ENCODE results near the gene MRTFA.
"Not testable (repeated sequence)": the region's sequence is repeated elsewhere in the genome, so short reads cannot be mapped to it uniquely, and the experiment has no call there.

The MRTFA gene

DNA sequence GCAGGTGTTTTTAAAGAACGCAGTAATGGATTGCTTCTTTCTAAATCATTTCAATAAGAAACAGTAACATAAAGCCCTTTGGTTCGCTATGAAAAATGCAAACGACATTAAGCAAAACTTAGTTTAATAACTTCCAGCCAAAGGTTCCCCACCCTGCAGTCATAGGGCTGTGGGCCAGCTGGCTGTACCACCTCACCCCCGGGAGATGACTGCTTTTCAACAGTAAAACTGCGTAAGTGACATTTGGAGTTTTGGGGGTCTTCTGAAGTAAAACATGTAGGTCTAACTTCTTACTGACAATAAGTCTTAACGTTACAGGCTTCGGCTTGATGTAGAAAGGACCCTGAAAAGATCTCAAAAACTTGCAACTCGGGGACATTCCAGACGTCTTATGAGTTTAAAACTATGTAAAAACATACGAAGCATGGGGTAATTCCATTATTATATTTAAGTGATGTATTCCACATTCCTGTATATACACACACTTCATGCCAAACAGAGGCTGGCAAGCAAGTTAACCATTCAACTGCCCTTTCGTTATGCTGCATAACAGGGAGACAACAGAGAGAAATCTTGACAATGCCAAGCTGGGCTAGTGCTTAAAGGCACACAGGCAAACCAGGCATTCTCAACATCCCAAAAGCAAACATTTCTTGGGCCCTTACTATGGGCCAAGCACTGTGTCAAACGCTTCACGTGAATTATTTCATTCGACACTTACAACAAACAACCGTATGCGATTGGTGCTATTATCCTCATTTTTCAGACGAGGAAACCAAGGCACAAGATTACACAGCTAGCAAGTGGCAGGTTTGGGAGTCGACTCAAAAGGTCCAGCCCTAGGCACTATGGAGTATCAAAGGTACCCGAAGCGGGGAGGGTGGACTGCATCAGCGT lies 1.2 kb downstream of the MRTFA start:
- no peaks in the 10 kb centered on the region for H3K9me3 ChIP-seq (ENCODE audit: control insufficient read depth, low read length)
- H3K4me3 ChIP-seq (ENCODE audit: low read length), result peak overlapping the region; percentile 56
- H3K27me3 ChIP-seq (ENCODE audit: control insufficient read depth, insufficient read depth, low read length), result no peaks in the 10 kb centered on the region
- H3K36me3 ChIP-seq (ENCODE audit: control insufficient read depth, insufficient read depth, low read length), result no peaks in the 10 kb centered on the region
- peaks cover 24% of the 10 kb centered on the region for H3K4me1 ChIP-seq (ENCODE audit: control insufficient read depth, insufficient read depth, low read length)
- H3K9ac ChIP-seq (ENCODE audit: low read length), result peak overlapping the region; percentile 87

DNA sequence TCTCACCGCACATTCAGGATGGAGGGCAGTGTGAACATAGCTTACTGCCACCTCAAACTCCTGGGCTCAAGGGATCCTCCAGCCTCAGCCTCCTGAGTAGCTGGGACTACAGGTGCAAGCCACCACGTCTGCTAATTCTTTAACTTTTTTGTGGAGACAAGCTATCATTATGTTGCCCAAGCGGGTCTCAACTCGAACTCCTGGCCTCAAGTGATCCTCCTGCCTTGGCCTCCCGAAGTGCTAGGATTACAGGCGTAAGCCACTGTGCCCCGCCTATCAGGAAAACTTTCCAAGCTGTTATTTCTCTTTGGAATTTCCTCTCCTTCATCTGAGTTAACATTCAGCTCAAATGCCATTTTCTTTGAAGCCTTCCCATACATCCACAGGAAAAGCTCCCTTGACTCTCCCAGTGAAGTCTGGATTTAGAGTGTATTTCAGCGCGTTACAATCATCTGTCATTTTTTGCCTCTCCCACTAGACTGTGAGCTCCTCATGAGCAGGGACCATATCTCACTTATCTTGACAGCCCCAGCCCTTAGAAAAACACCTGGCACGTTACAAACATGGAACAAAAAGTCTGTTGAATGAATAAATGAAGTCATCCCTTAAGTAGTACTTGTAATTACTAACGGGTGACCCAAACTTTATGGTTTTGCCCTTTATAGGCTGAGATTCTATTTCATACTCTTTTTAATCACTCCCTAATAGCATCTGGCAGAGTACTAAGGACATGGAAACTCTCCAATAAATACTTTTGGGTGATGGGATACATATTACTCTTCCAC lies 2.2 kb downstream of the MRTFA start:
- Histone ChIP-seq H3K4me1 (ENCODE audit: control insufficient read depth, insufficient read depth, low read length) (peaks cover 24% of the 10 kb centered on the region), H3K36me3 (ENCODE audit: control insufficient read depth, insufficient read depth, low read length) (no peaks in the 10 kb centered on the region), H3K4me3 (ENCODE audit: low read length) (no peak overlapping the region), H3K9me3 (ENCODE audit: control insufficient read depth, low read length) (no peaks in the 10 kb centered on the region), H3K9ac (ENCODE audit: low read length) (no peak overlapping the region), H3K27me3 (ENCODE audit: control insufficient read depth, insufficient read depth, low read length) (no peaks in the 10 kb centered on the region)

DNA sequence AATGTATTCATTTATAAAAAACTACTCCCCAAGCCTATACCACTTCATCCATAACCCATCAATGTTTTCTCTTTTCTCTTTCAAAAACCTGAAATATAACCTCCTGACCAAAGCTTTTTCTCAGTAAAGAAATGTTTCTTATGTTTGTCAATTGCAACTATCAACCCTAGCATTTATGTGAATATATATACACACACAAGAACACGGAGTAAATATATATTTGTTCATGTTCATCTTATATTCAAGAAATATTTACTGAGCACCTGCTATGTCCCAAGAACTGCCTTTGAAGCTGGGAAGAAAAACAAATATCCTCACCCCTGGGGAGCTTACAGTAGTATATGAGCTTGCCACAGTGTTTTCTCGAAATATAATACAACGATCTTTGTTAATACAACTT lies 3.5 kb downstream of the MRTFA start:
- Histone ChIP-seq H3K27me3 (ENCODE audit: control insufficient read depth, insufficient read depth, low read length) (no peaks in the 10 kb centered on the region), H3K4me1 (ENCODE audit: control insufficient read depth, insufficient read depth, low read length) (peaks cover 32% of the 10 kb centered on the region), H3K9me3 (ENCODE audit: control insufficient read depth, low read length) (no peaks in the 10 kb centered on the region), H3K9ac (ENCODE audit: low read length) (no peak overlapping the region), H3K36me3 (ENCODE audit: control insufficient read depth, insufficient read depth, low read length) (no peaks in the 10 kb centered on the region), H3K4me3 (ENCODE audit: low read length) (no peak overlapping the region)

DNA sequence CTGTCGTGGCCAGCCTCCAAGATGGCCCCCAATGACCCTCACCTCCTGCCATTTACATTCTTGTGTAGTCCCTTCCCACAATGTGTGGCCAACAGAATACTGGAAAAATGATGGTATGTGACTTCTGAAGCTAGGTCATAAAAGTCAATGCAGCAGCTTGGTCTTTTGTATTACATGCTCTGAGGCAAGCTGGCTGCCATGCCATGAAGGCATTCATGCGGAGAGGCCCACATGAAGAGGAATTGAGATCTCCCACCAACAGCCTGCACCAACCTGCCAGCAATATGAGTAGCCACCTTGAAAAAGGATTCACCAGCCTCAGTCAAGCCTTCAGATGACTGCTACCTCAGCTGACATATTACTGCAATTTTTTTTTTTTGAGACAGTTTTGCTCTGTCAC lies 4.6 kb downstream of the MRTFA start:
- Histone ChIP-seq H3K36me3 (ENCODE audit: control insufficient read depth, insufficient read depth, low read length) (no peaks in the 10 kb centered on the region), H3K27me3 (ENCODE audit: control insufficient read depth, insufficient read depth, low read length) (no peaks in the 10 kb centered on the region), H3K9me3 (ENCODE audit: control insufficient read depth, low read length) (no peaks in the 10 kb centered on the region), H3K4me1 (ENCODE audit: control insufficient read depth, insufficient read depth, low read length) (peaks cover 31% of the 10 kb centered on the region), H3K4me3 (ENCODE audit: low read length) (no peak overlapping the region), H3K9ac (ENCODE audit: low read length) (no peak overlapping the region)

DNA sequence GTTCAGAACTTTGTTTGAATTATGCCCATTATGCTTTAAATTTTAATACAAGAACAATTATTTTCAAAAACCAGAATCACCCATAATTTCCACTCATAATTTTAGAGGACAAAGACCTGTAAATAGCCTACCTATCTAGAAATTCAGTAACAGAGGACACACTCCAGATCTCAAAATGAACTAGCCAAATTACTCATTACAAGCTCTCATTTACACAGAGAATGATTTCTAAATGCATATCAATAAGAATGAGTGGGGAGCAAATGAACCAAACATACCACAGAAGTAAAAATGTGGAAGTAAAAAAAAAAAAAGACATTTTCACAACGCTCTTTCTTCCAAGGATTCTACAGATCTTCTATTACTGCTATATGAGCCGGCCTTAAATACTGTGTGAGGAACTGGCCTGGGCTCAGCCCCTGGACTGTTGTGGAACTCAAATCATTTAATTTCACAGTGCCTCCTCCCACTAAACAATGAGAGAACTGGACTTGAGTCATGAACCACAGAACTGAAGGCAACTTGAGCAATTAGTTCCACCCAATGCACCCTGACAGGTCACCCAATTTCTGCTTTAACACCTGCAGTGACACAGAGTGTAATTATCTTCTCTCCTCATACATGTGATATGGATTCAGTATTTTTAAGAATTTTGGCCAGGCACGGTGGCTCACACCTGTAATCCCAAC lies 8.0 kb downstream of the MRTFA start:
- no peaks in the 10 kb centered on the region for H3K9me3 ChIP-seq (ENCODE audit: control insufficient read depth, low read length)
- H3K4me3 ChIP-seq (ENCODE audit: low read length), result no peak overlapping the region
- H3K36me3 ChIP-seq (ENCODE audit: control insufficient read depth, insufficient read depth, low read length), result no peaks in the 10 kb centered on the region
- no peaks in the 10 kb centered on the region for H3K27me3 ChIP-seq (ENCODE audit: control insufficient read depth, insufficient read depth, low read length)
- H3K4me1 ChIP-seq (ENCODE audit: control insufficient read depth, insufficient read depth, low read length), result peaks cover 16% of the 10 kb centered on the region
- peak overlapping the region; percentile 2 for H3K9ac ChIP-seq (ENCODE audit: low read length)

DNA sequence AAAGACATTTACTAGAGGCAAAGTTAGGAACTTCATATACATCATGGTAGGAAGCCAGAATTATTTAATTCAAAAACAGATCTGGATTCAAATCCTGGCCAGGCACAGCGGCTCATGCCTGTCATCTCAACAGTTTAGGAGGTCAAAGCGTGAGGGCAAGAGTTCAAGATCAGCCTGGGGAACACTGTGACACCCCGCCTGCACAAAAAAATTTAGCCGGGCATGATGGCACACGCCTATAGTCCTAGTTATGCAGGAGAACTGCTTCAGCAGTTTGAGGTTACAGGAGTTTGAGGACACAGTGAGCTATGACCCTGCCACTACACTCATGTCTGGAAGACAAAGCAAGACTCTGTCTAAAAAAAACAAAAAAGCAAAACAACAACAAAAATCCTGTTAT lies 8.9 kb downstream of the MRTFA start:
- Histone ChIP-seq H3K9me3 (ENCODE audit: control insufficient read depth, low read length) (no peaks in the 10 kb centered on the region), H3K9ac (ENCODE audit: low read length) (no peak overlapping the region), H3K4me1 (ENCODE audit: control insufficient read depth, insufficient read depth, low read length) (peaks cover 16% of the 10 kb centered on the region), H3K4me3 (ENCODE audit: low read length) (no peak overlapping the region), H3K27me3 (ENCODE audit: control insufficient read depth, insufficient read depth, low read length) (no peaks in the 10 kb centered on the region), H3K36me3 (ENCODE audit: control insufficient read depth, insufficient read depth, low read length) (no peaks in the 10 kb centered on the region)

DNA sequence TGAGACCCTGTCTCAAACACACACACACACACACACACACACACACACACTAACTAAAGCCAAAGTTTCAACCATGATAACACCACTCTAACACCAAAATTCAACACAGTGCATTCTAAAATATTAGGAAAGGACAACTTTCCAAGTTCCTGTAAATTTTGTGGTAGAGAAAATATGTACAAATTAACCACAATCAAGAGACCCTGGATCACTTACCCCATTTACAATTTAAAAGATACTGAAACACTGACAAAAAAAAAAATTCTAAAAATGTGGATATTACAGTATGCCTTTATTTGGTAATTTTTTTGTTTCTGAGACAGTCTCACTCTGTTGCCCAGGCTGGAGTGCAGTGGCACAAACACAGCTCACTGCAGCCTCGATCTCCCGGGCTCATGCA lies 9.7 kb downstream of the MRTFA start:
- H3K4me1 ChIP-seq (ENCODE audit: control insufficient read depth, insufficient read depth, low read length), result peaks cover 16% of the 10 kb centered on the region
- no peaks in the 10 kb centered on the region for H3K9me3 ChIP-seq (ENCODE audit: control insufficient read depth, low read length)
- H3K9ac ChIP-seq (ENCODE audit: low read length), result no peak overlapping the region
- H3K27me3 ChIP-seq (ENCODE audit: control insufficient read depth, insufficient read depth, low read length), result no peaks in the 10 kb centered on the region
- H3K4me3 ChIP-seq (ENCODE audit: low read length), result no peak overlapping the region
- H3K36me3 ChIP-seq (ENCODE audit: control insufficient read depth, insufficient read depth, low read length), result no peaks in the 10 kb centered on the region

DNA sequence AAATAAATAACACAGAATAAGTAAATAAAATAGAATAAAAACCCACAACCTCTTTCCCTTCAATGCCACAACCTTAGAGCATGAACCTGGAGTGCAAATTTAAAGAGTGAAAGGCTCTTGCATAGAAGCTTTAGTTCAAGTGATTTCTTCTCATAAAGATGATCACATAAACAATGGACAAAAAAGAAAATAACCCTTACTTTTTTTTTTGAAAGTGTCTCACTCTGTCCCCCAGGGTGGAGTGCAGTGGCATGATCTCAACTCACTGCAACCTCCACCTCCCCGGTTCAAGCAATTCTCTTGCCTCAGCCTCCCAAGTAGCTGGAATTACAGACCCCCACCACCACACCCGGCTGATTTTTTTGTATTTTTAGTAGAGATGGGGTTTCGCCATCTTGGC lies 10.7 kb downstream of the MRTFA start:
- not testable (repeated sequence) for H3K9ac ChIP-seq (ENCODE audit: low read length); H3K9me3 ChIP-seq (ENCODE audit: control insufficient read depth, low read length); H3K4me3 ChIP-seq (ENCODE audit: low read length); H3K27me3 ChIP-seq (ENCODE audit: control insufficient read depth, insufficient read depth, low read length); H3K36me3 ChIP-seq (ENCODE audit: control insufficient read depth, insufficient read depth, low read length)
- peaks cover 16% of the 10 kb centered on the region for H3K4me1 ChIP-seq (ENCODE audit: control insufficient read depth, insufficient read depth, low read length)

DNA sequence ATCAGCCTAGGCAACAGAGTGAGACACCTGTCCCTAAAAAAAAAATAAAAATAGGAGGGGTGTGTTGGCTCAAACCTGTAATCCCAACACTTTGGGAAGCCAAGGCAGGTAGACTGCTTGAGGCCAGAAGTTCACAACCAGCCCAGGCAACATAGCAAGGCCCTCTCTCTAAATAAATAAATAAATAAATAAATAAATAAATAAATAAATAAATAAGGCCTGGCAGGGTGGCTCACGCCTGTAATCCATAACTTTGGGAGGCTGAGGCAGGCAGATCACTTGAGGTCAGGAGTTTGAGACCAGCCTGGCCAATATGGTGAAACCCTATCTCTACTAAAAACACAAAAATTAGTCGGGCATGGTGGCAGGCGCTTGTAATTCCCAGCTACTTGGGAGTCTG lies 11.2 kb downstream of the MRTFA start:
- not testable (repeated sequence) for H3K9me3 ChIP-seq (ENCODE audit: control insufficient read depth, low read length); H3K9ac ChIP-seq (ENCODE audit: low read length); H3K27me3 ChIP-seq (ENCODE audit: control insufficient read depth, insufficient read depth, low read length); H3K36me3 ChIP-seq (ENCODE audit: control insufficient read depth, insufficient read depth, low read length); H3K4me3 ChIP-seq (ENCODE audit: low read length)
- peaks cover 16% of the 10 kb centered on the region for H3K4me1 ChIP-seq (ENCODE audit: control insufficient read depth, insufficient read depth, low read length)

DNA sequence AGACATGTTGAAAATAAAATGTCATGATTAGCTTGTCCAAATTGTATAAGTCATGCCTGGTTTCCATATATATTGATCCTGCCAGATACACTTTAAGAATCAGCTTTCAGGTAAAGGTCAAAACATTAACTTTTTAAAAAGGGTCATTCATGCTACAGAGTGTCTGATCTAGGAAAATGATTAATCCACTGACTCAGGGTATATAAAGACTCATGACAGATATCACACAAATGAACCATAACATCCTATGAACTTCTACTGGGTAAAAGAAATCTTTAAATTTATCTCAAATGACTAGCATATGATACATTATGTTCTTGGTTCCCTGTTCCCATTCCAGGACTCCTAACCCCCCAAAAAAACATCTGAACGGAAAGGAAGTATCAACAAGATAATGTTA lies 11.7 kb downstream of the MRTFA start:
- Histone ChIP-seq H3K36me3 (ENCODE audit: control insufficient read depth, insufficient read depth, low read length) (no peaks in the 10 kb centered on the region), H3K4me3 (ENCODE audit: low read length) (no peak overlapping the region), H3K27me3 (ENCODE audit: control insufficient read depth, insufficient read depth, low read length) (no peaks in the 10 kb centered on the region), H3K9me3 (ENCODE audit: control insufficient read depth, low read length) (no peaks in the 10 kb centered on the region), H3K9ac (ENCODE audit: low read length) (no peak overlapping the region), H3K4me1 (ENCODE audit: control insufficient read depth, insufficient read depth, low read length) (peaks cover 16% of the 10 kb centered on the region)

DNA sequence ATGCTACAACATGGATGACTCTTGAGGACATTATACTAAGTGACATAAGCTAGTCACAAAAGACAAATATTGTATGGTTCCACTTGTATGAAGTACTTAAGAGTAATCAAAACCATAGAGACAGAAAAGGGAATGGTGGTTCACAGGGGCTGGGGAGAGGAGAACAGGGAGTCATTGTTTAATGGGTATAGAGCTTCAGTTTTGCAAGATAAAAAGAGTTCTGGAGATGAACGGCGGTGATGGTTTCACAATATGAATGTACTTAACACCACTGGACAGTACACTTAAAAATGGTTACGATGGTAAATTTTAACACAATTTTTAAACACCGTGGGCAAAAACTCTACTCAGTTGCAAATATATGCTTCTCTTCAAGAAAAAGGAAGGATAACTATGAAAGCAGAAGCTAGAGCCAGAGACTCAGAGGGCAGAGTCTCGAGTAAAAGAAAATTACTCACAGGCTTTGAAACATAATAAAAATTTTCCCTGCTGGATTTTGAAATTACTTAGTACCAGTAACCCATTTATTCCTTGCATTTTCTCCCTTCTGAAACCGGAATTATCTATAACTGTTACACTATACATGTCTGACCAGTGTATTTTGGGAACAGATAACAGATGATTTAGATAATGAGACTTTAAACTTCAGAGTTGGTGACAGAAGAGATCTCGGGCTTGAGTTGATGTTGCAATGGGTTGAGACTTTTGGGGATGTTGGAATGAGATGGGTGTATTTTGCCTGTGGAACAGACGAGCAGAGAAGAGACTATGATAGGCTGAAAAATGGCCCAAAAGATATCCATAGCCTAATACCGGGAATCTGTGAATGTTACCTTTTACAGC lies 15.0 kb downstream of the MRTFA start:
- Histone ChIP-seq H3K36me3 (ENCODE audit: control insufficient read depth, insufficient read depth, low read length) (no peaks in the 10 kb centered on the region), H3K9me3 (ENCODE audit: control insufficient read depth, low read length) (no peaks in the 10 kb centered on the region), H3K27me3 (ENCODE audit: control insufficient read depth, insufficient read depth, low read length) (no peaks in the 10 kb centered on the region), H3K4me3 (ENCODE audit: low read length) (no peak overlapping the region), H3K9ac (ENCODE audit: low read length) (no peak overlapping the region), H3K4me1 (ENCODE audit: control insufficient read depth, insufficient read depth, low read length) (no peaks in the 10 kb centered on the region)

Measured in mucosa of stomach (tissue), 1 donor.